Stomach smooth muscle (tissue), 2 donors: ENCODE results near the gene GRID2.

Experiments
- H3K27ac ChIP-seq: one replicate; pipeline ENCODE4 v1.7.0; 2013; ENCODE audit warnings: mild to moderate bottlenecking, low read length, inconsistent platforms
- H3K27me3 ChIP-seq, 2 donors: one replicate each; pipeline ENCODE4 v1.7.0; 2013; ENCODE audit warnings: low read length in 2 of 2; ENCODE audit not compliant: insufficient read depth in 2 of 2, control insufficient read depth in 1 of 2
- H3K36me3 ChIP-seq, 2 donors: one replicate each; pipeline ENCODE4 v1.7.0; 2013; ENCODE audit warnings: low read length in 2 of 2; ENCODE audit not compliant: control insufficient read depth in 2 of 2, insufficient read depth in 2 of 2
- H3K4me1 ChIP-seq: one replicate; pipeline ENCODE4 v1.7.0; 2013; ENCODE audit warnings: low read length; ENCODE audit not compliant: control insufficient read depth, insufficient read depth
- H3K4me3 ChIP-seq, 2 donors: one replicate each; pipeline ENCODE4 v1.7.0; 2013; ENCODE audit warnings: low read length in 2 of 2
- H3K9ac ChIP-seq, 2 donors: one replicate each; pipeline ENCODE4 v1.7.0; 2013; ENCODE audit warnings: low read length in 2 of 2, mild to moderate bottlenecking in 1 of 2
- H3K9me3 ChIP-seq, 2 donors: one replicate each; pipeline ENCODE4 v1.7.0; 2013; ENCODE audit warnings: low read length in 2 of 2; ENCODE audit not compliant: control insufficient read depth in 2 of 2
- donor health status: healthy.
- donor health status: Pancreatic carcinoma.

GRID2 gene

GRCh38 chr4:93042746-93043145, 739.0 kb downstream of the GRID2 start:
- H3K4me1 ChIP-seq: no peaks in the 10 kb centered on the region
- H3K9me3 ChIP-seq: no peaks in the 10 kb centered on the region
- no peaks in the 10 kb centered on the region for H3K36me3 ChIP-seq
- H3K9ac ChIP-seq: no peak overlapping the region
- H3K27ac ChIP-seq: no peak overlapping the region
- no peak overlapping the region for H3K4me3 ChIP-seq
- no peaks in the 10 kb centered on the region for H3K27me3 ChIP-seq

- H3K9me3 ChIP-seq: no peaks in the 10 kb centered on the region
- no peaks in the 10 kb centered on the region for H3K27me3 ChIP-seq
- no peak overlapping the region for H3K9ac ChIP-seq
- no peaks in the 10 kb centered on the region for H3K4me1 ChIP-seq
- H3K4me3 ChIP-seq: no peak overlapping the region
- H3K27ac ChIP-seq: no peak overlapping the region
- no peaks in the 10 kb centered on the region for H3K36me3 ChIP-seq
Observed at GRCh38 chr4:93053140-93053539, 749.4 kb downstream of the GRID2 start.

GRCh38 chr4:93061826-93062225, 758.1 kb downstream of the GRID2 start:
- H3K27me3 ChIP-seq: no peaks in the 10 kb centered on the region
- H3K27ac ChIP-seq: no peak overlapping the region
- H3K4me3 ChIP-seq: no peak overlapping the region
- H3K9me3 ChIP-seq: no peaks in the 10 kb centered on the region
- no peaks in the 10 kb centered on the region for H3K4me1 ChIP-seq
- H3K36me3 ChIP-seq: no peaks in the 10 kb centered on the region
- no peak overlapping the region for H3K9ac ChIP-seq

DNA sequence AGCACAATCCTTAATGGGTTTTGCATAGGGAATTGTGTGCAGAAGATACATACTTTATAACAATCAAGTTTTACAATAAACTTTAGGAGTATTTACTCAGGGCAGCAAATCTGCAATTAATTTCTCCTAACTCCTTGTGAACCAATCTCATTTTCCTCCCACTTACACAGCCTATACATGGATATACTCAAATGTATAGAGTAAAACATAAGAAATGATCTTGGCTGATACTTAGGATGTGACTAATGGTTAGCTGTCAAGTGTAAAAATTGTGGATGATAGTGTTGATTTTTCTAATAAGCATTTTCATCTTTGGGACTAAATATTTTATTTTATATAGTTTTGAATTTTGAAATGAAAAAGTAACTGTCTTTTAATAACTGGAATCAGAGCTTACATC, 759.6 kb downstream of the GRID2 start:
- Histone ChIP-seq H3K9me3 (no peaks in the 10 kb centered on the region), H3K9ac (no peak overlapping the region), H3K36me3 (no peaks in the 10 kb centered on the region), H3K4me3 (no peak overlapping the region), H3K27me3 (no peaks in the 10 kb centered on the region), H3K4me1 (no peaks in the 10 kb centered on the region), H3K27ac (no peak overlapping the region)

DNA sequence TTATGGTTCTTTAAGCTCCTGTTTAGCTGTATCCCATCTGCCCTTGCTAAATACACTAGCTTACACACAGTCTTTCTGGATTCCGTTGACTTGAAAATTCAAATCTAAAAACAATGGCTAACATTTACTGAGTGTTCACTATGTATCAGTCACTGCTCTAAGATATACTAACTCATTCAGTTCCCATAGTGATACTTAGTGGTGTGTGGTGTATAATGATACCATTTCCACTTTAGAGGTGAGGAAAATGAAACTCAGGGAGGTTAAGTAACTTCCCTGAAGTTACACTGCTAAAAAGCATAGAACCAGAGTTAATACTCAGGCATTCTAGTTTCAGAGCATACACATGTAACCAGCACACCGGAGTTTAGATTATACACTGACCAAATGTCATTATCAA, 762.0 kb downstream of the GRID2 start:
- Histone ChIP-seq H3K4me1 (no peaks in the 10 kb centered on the region), H3K9ac (no peak overlapping the region), H3K27ac (no peak overlapping the region), H3K4me3 (no peak overlapping the region), H3K9me3 (no peaks in the 10 kb centered on the region), H3K27me3 (no peaks in the 10 kb centered on the region), H3K36me3 (no peaks in the 10 kb centered on the region)

DNA sequence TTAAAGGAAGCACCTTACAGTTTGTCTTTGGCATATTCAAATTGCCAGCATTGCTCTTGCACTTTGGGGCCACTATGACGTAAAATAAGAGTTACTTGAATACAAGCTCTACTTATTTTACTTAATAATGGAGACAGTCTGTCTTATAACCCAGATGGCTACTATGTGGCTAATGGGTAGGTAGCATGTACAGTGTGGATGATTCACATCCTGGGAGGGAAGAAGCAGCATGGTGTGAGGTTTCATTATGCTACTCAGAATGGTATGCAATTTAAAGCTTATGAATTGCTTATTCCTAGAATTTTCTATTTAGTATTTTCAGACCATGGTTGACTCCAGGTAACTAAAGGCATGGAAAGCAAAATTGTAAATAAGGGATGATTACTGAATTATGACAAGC, 763.0 kb downstream of the GRID2 start:
- no peaks in the 10 kb centered on the region for H3K27me3 ChIP-seq
- no peak overlapping the region for H3K9ac ChIP-seq
- H3K9me3 ChIP-seq: no peaks in the 10 kb centered on the region
- no peaks in the 10 kb centered on the region for H3K36me3 ChIP-seq
- H3K4me1 ChIP-seq: no peaks in the 10 kb centered on the region
- H3K27ac ChIP-seq: no peak overlapping the region
- H3K4me3 ChIP-seq: no peak overlapping the region

DNA sequence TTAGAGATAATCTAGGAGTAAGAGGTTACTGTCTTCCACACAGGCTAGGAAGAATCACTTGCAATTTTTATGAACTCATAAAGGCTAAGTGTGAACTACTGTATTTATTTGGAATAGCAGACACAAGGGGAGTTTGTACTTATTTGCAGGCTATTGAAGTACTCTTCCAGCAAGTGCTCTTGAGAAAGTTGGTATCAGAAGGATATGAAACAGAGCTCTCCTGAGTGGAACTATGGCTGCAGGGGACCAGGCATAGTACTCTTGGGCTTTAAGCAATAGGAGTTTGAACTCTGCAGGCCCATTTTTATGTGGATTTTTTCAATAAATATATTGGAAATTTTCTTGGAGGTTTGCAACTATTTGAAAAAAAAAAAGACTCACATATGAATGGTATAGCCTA, 768.5 kb downstream of the GRID2 start:
- Histone ChIP-seq H3K4me3 (no peak overlapping the region), H3K9me3 (no peaks in the 10 kb centered on the region), H3K36me3 (no peaks in the 10 kb centered on the region), H3K9ac (no peak overlapping the region), H3K4me1 (no peaks in the 10 kb centered on the region), H3K27ac (no peak overlapping the region), H3K27me3 (no peaks in the 10 kb centered on the region)

DNA sequence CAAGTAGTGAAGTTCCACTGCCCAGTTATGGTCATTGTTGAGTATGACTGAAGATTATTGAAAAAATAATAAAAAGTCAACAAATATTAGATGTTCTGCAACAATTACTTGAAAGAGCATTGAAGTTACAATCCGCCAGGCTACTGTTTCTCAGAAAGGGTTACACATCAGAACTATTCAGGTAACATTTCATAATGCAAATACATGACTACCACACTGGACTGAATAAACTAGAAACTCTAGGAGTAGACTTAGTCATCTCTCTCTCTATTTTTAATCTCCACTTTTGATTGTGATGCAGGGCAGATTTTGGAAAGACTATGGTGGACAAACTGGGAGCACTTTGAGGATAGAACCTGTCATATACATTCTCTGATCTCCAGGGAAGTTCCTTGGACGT, 776.5 kb downstream of the GRID2 start:
- Histone ChIP-seq H3K4me3 (no peak overlapping the region), H3K4me1 (no peaks in the 10 kb centered on the region), H3K36me3 (no peaks in the 10 kb centered on the region), H3K27ac (no peak overlapping the region), H3K9ac (no peak overlapping the region), H3K9me3 (no peaks in the 10 kb centered on the region), H3K27me3 (no peaks in the 10 kb centered on the region)

DNA sequence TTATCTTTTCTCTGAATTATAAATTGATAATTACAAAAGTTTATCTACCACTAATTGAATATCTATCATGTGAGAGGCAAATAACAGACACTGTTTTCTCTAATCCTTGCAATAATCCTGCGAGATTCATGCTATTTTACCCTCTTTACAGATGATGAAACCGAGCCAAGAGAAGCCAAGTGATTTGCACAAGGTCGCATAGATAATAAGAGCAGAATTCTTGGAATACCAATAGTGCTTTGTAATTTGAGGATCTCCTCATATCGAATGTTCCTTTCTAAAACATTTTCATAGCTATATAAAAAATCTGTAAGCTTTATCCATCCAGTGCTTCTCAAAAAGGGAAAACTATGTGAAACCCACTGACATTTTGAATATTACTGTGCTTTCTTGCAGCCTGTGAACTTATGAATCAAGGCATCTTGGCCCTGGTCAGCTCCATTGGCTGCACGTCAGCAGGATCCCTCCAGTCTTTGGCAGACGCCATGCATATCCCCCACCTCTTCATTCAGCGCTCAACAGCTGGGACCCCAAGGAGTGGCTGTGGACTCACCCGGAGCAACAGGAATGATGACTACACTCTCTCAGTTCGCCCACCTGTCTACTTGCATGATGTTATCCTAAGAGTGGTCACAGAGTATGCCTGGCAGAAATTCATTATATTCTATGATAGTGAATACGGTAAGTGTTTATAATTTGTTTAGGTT, 781.0 kb downstream of the GRID2 start:
- Histone ChIP-seq H3K27ac (no peak overlapping the region), H3K36me3 (no peaks in the 10 kb centered on the region), H3K4me3 (no peak overlapping the region), H3K4me1 (no peaks in the 10 kb centered on the region), H3K9me3 (no peaks in the 10 kb centered on the region), H3K27me3 (no peaks in the 10 kb centered on the region), H3K9ac (no peak overlapping the region)

DNA sequence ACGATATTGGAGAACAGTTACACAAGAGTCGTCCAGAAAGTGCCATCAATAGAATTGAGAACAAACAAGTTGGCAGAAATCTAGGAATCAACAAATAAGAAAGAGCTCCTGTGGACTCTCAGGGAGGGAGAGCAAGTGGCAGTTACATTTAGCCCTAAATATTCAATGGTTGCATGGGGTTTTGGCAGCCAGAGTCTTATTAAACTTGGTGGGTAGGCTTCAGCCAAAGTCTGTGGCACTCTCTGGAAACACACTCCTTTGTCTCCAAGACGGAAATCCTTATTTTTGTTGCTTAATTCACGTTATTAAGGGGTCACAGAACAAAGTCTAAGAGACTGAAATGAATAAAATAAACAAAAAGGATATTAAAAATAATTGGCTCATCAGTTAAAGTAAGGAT, 782.6 kb downstream of the GRID2 start:
- Histone ChIP-seq H3K27me3 (no peaks in the 10 kb centered on the region), H3K4me3 (no peak overlapping the region), H3K36me3 (no peaks in the 10 kb centered on the region), H3K9me3 (no peaks in the 10 kb centered on the region), H3K9ac (no peak overlapping the region), H3K27ac (no peak overlapping the region), H3K4me1 (no peaks in the 10 kb centered on the region)

DNA sequence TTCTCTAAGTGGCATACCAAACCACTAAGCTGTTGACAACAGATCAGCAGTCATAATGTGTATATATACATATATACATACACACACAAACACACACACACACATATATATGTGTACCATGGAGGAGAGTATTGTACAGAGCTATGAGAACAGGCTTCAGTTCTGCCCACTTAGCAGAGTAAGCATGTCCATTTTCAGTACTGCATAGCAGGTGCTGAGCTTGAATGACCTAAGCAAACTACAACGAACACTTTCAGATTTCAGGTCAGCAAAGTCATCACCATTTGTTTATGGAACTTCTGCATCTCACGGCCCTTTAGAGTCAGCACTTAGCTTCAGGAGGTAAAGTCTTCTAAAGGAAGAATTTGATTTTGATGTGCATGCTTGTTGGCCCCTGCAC, 789.0 kb downstream of the GRID2 start:
- H3K9ac ChIP-seq: no peak overlapping the region
- no peaks in the 10 kb centered on the region for H3K9me3 ChIP-seq
- no peaks in the 10 kb centered on the region for H3K36me3 ChIP-seq
- H3K27me3 ChIP-seq: no peaks in the 10 kb centered on the region
- no peak overlapping the region for H3K27ac ChIP-seq
- H3K4me1 ChIP-seq: no peaks in the 10 kb centered on the region
- H3K4me3 ChIP-seq: no peak overlapping the region
